Liver (tissue), 9 donors: ENCODE data around the gene PPP2R3B. TPM values are rescaled to one million over a fixed set of nuclear protein-coding genes. Genes with fewer than 3 reads are reported as not detected.

Source experiments
- DNase-seq: peaks from one replicate; pipeline ENCODE4 v3.0.0-alpha.2; 2017; ENCODE audit warnings: low spot score
- H3K27ac ChIP-seq, 2 donors: one replicate each; pipeline ENCODE4 v1.7.0; 2013; ENCODE audit warnings: inconsistent platforms in 2 of 2, low read length in 2 of 2, control low read depth in 1 of 2, low read depth in 1 of 2, mild to moderate bottlenecking in 1 of 2
- H3K27me3 ChIP-seq, 4 donors: one replicate each; pipeline versions ENCODE4 v1.6.1 to v1.7.0; 2013; ENCODE audit warnings: low read length in 3 of 4, inconsistent platforms in 1 of 4, mild to moderate bottlenecking in 1 of 4, moderate library complexity in 1 of 4; ENCODE audit not compliant: control insufficient read depth in 4 of 4, insufficient read depth in 4 of 4
- H3K36me3 ChIP-seq, 4 donors: one replicate each; pipeline versions ENCODE4 v1.6.1 to v1.7.0; 2013; ENCODE audit warnings: low read length in 3 of 4, mild to moderate bottlenecking in 3 of 4, low read depth in 1 of 4, moderate library complexity in 1 of 4; ENCODE audit not compliant: control insufficient read depth in 4 of 4, insufficient read depth in 3 of 4
- H3K4me1 ChIP-seq, 4 donors: one replicate each; pipeline versions ENCODE4 v1.6.1 to v1.7.0; 2013; ENCODE audit warnings: low read length in 3 of 4, mild to moderate bottlenecking in 3 of 4, moderate library complexity in 1 of 4; ENCODE audit not compliant: control insufficient read depth in 4 of 4, insufficient read depth in 4 of 4
- H3K4me3 ChIP-seq, 3 donors: one replicate each; pipeline versions ENCODE4 v1.6.1 to v1.7.0; 2013; ENCODE audit warnings: low read length in 3 of 3, control low read depth in 1 of 3, low read depth in 1 of 3, mild to moderate bottlenecking in 1 of 3
- H3K9ac ChIP-seq, 2 donors: one replicate each; pipeline ENCODE4 v1.7.0; 2013; ENCODE audit warnings: low read length in 2 of 2, mild to moderate bottlenecking in 2 of 2, moderate library complexity in 2 of 2, control low read depth in 1 of 2, low read depth in 1 of 2
- H3K9me3 ChIP-seq, 4 donors: one replicate each; pipeline versions ENCODE4 v1.6.1 to v1.7.0; 2013; ENCODE audit warnings: low read length in 3 of 4; ENCODE audit not compliant: control insufficient read depth in 4 of 4
- ATF3 ChIP-seq: IDR thresholded peaks from 2 replicates; pipeline ENCODE4 v1.6.1; 2016; ENCODE audit warnings: antibody characterized with exemption
- CTCF ChIP-seq: fragments of 150-350 bp; IDR thresholded peaks from 2 replicates; pipeline ENCODE4 v1.5.1; 2017; ENCODE audit warnings: improper control_type of control experiment, low read depth, low read length; ENCODE audit not compliant: missing input control
- EGR1 ChIP-seq, 2 donors: IDR thresholded peaks; 2 replicates each; pipeline ENCODE4 v1.6.1; 2016 to 2018; ENCODE audit warnings: antibody characterized with exemption in 2 of 2, low read depth in 2 of 2
- FOXA1 ChIP-seq: IDR thresholded peaks from 2 replicates; pipeline ENCODE4 v1.6.1; 2016; ENCODE audit warnings: antibody characterized with exemption
- FOXA2 ChIP-seq: IDR thresholded peaks from 2 replicates; pipeline ENCODE4 v1.6.1; 2016; ENCODE audit warnings: antibody characterized with exemption
- GABPA ChIP-seq, 2 donors: IDR thresholded peaks in 1 of 2; conservative IDR thresholded peaks in 1 of 2; 2 replicates each; pipeline ENCODE4 v1.6.1; 2016; ENCODE audit warnings: antibody characterized with exemption in 2 of 2, mild to moderate bottlenecking in 1 of 2, moderate library complexity in 1 of 2
- HNF4G ChIP-seq: IDR thresholded peaks from 2 replicates; pipeline ENCODE4 v1.6.1; 2016; ENCODE audit warnings: antibody characterized with exemption
- JUND ChIP-seq, 2 donors: IDR thresholded peaks; 2 replicates each; pipeline ENCODE4 v1.6.1; 2016; ENCODE audit warnings: antibody characterized with exemption in 2 of 2
- MAX ChIP-seq: IDR thresholded peaks from 2 replicates; pipeline ENCODE4 v1.6.1; 2016; ENCODE audit warnings: antibody characterized with exemption
- NR2F2 ChIP-seq: IDR thresholded peaks from 2 replicates; pipeline ENCODE4 v1.6.1; 2016; ENCODE audit warnings: antibody characterized with exemption
- RAD21 ChIP-seq, 2 donors: IDR thresholded peaks; 2 replicates each; pipeline ENCODE4 v1.6.1; 2016; ENCODE audit warnings: antibody characterized with exemption in 2 of 2, mild to moderate bottlenecking in 2 of 2
- REST ChIP-seq: IDR thresholded peaks from 2 replicates; pipeline ENCODE4 v1.6.1; 2016; ENCODE audit warnings: antibody characterized with exemption, mild to moderate bottlenecking
- RXRA ChIP-seq, 2 donors: IDR thresholded peaks; 2 replicates each; pipeline ENCODE4 v1.6.1; 2017 to 2018; ENCODE audit warnings: antibody characterized with exemption in 2 of 2, mild to moderate bottlenecking in 1 of 2
- SP1 ChIP-seq: IDR thresholded peaks from 2 replicates; pipeline ENCODE4 v1.6.1; 2018; ENCODE audit warnings: antibody characterized with exemption, mild to moderate bottlenecking
- TAF1 ChIP-seq: conservative IDR thresholded peaks from 2 replicates; pipeline ENCODE4 v1.6.1; 2016; ENCODE audit warnings: antibody characterized with exemption, mild to moderate bottlenecking
- YY1 ChIP-seq: IDR thresholded peaks from 2 replicates; pipeline ENCODE4 v1.6.1; 2016; ENCODE audit warnings: antibody characterized with exemption, mild to moderate bottlenecking
- ZBTB33 ChIP-seq: IDR thresholded peaks from 2 replicates; pipeline ENCODE4 v1.6.1; 2016; ENCODE audit warnings: antibody characterized with exemption
- WGBS: extraction: QIAGEN DNeasy Blood & Tissue Kit; methylation state at CpG from one replicate; pipeline ENCODE4 v1.1.7; 2013; 5-methylcytosine and 5-hydroxymethylcytosine counted together
- polyA plus RNA-seq, 2 donors: library from polyadenylated mRNA; stranded (reverse) in 1 of 2; unstranded in 1 of 2; fragments of 200-250 nt in 1 of 2; fragments of >200 nt in 1 of 2; fragmentation: Nextera tagmentation in 1 of 2; extraction: Ambion mirVana in 1 of 2; gene quantifications; one replicate each; pipeline versions ENCODE4 v1.2.1 to v1.2.3, GENCODE V29; 2013 to 2015
- total RNA-seq, 2 donors: library from RNA; depleted of rRNA; stranded (reverse); fragments of >200 nt; gene quantifications; one replicate each; pipeline ENCODE4 v1.2.3, GENCODE V29; 2014
- donor health status: healthy.
- donor health status: healthy.
- donor health status: healthy.
- donor health status: healthy.
- donor health status: healthy.

The PPP2R3B gene
- total and polyA plus RNA-seq, 4 donors = 1.2 to 8.2 (median 4.3) TPM

GRCh38 chrX:390459-390858 is 3.8 kb upstream of the PPP2R3B start:
- Histone ChIP-seq H3K27me3 (no peaks in the 10 kb centered on the region), H3K9me3 (no peaks in the 10 kb centered on the region), H3K9ac (no peak overlapping the region), H3K27ac (no peak overlapping the region), H3K4me1 (peaks cover 4 to 14% (median 11%) of the 10 kb centered on the region in 4 donors), H3K36me3 (no peaks in the 10 kb centered on the region), H3K4me3 (no peak overlapping the region)
- 95% methylated on average over 13 of the region's 13 CpGs for WGBS
- DNase-seq = no peak
- TF ChIP-seq CTCF (no peak), FOXA1 (no peak), SP1 (no peak), ZBTB33 (no peak), REST (no peak), JUND (IDR thresholded peaks at IDR 0.05) (no peak), ATF3 (no peak), FOXA2 (no peak), HNF4G (no peak), NR2F2 (no peak), RAD21 (IDR thresholded peaks at IDR 0.05) (no peak), YY1 (no peak), TAF1 (no peak), EGR1 (IDR thresholded peaks at IDR 0.05; ENCODE audit: low read depth in 2 of 2) (no peak), RXRA (IDR thresholded peaks at IDR 0.05) (no peak), GABPA (IDR thresholded peaks at IDR 0.05 in 1 of 2, conservative IDR thresholded peaks at IDR 0.05 in 1 of 2) (no peak), MAX (no peak)

- WGBS = 95% methylated on average over 12 of the region's 12 CpGs
- Histone ChIP-seq H3K4me1 (peaks cover 4 to 14% (median 11%) of the 10 kb centered on the region in 4 donors), H3K36me3 (no peaks in the 10 kb centered on the region), H3K9me3 (no peaks in the 10 kb centered on the region), H3K27ac (no peak overlapping the region), H3K27me3 (no peaks in the 10 kb centered on the region), H3K9ac (no peak overlapping the region), H3K4me3 (no peak overlapping the region)
- no peak for DNase-seq
- TF ChIP-seq YY1 (no peak), NR2F2 (no peak), JUND (IDR thresholded peaks at IDR 0.05) (no peak), ZBTB33 (no peak)
These were observed 2.3 kb upstream of the PPP2R3B start for GRCh38 chrX:389021-389441.
